Activated CD8-positive, alpha-beta memory T cell treated with anti-CD3 and anti-CD28 coated beads, Interleukin-2, amount 10 ng/mL, durations not matched to agents 7 days and 5 days (primary cell): Measurements from ENCODE around the gene CNTROB. TPM values are rescaled to one million over a fixed set of nuclear protein-coding genes. Genes with fewer than 3 reads are reported as not detected.
A peak's percentile ranks its signal among the peaks of the same experiment; 100 is the strongest.

Source experiments
- ATAC-seq: fragments of 150-1000 bp; cut with Tn5 transposase; one replicate; pipeline ENCODE4 v1.10.0; 2021; ENCODE audit warnings: moderate library complexity
- CTCF ChIA-PET: fragments of 350-600 bp; sonication (Branson Sonifier 250); formaldehyde crosslinking; loops from one replicate; lab custom pipeline; 2021; ENCODE audit warnings: antibody characterized with exemption; lab: Charles Lee
- DNase-seq: peaks from one replicate; pipeline ENCODE4 v3.0.0-alpha.2; 2020
- H3K27ac Mint-ChIP-seq: one replicate; pipeline ENCODE4 v1.8.0; 2021; ENCODE audit warnings: mild to moderate bottlenecking, mixed read lengths
- H3K27me3 Mint-ChIP-seq: one replicate; pipeline ENCODE4 v1.8.0; 2021; ENCODE audit warnings: mixed read lengths
- H3K36me3 Mint-ChIP-seq: one replicate; pipeline ENCODE4 v1.8.0; 2021; ENCODE audit warnings: mild to moderate bottlenecking, mixed read lengths
- H3K4me1 Mint-ChIP-seq: one replicate; pipeline ENCODE4 v1.8.0; 2021; ENCODE audit warnings: mixed read lengths
- H3K4me3 Mint-ChIP-seq: one replicate; pipeline ENCODE4 v1.8.0; 2021; ENCODE audit warnings: mild to moderate bottlenecking, moderate library complexity, mixed read lengths
- H3K9me3 Mint-ChIP-seq: one replicate; pipeline ENCODE4 v1.8.0; 2022; ENCODE audit warnings: low read depth, mixed read lengths
- total RNA-seq, 2 experiments: library from RNA; stranded (reverse); gene quantifications; one replicate each; pipeline ENCODE4 v1.2.3, GENCODE V29; 2021

The CNTROB gene
- total RNA-seq, 2 experiments from 2014 or later, result 56.8 to 69.2 TPM

DNA sequence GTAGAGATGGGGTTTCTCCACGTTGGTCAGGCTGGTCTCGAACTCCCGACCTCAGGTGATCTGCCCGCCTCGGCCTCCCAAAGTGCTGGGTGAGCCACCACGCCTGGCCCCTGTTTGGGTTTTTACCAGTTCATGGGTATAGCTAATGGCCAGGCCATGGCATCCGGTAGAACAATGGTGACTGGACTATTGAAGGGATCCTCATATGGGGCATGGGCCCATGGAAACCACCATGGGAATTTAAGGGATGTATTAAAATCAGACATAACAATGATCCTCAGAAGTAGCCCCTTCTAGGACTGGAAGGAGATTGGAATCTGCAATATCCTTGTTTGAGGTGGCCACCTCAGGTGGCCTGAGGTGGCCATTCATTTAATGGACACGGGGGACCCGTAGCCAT is 52.9 kb downstream of the CNTROB start:
- CTCF ChIA-PET, result interaction anchor here (1.0 to 13.2 kb wide), 5 partner anchors 32 to 75 kb away, joined by 4 to 312 read pairs (median 7); partner anchors contain the start of gene RNF227
- peaks cover 33% of the 10 kb centered on the region for H3K27me3 Mint-ChIP-seq
- no peak for DNase-seq
- peaks cover 13% of the 10 kb centered on the region for H3K4me1 Mint-ChIP-seq
- no peaks in the 10 kb centered on the region for H3K9me3 Mint-ChIP-seq
- no peaks in the 10 kb centered on the region for H3K36me3 Mint-ChIP-seq
- H3K4me3 Mint-ChIP-seq, result no peak overlapping the region
- ATAC-seq, result no peak
- no peak overlapping the region for H3K27ac Mint-ChIP-seq

DNA sequence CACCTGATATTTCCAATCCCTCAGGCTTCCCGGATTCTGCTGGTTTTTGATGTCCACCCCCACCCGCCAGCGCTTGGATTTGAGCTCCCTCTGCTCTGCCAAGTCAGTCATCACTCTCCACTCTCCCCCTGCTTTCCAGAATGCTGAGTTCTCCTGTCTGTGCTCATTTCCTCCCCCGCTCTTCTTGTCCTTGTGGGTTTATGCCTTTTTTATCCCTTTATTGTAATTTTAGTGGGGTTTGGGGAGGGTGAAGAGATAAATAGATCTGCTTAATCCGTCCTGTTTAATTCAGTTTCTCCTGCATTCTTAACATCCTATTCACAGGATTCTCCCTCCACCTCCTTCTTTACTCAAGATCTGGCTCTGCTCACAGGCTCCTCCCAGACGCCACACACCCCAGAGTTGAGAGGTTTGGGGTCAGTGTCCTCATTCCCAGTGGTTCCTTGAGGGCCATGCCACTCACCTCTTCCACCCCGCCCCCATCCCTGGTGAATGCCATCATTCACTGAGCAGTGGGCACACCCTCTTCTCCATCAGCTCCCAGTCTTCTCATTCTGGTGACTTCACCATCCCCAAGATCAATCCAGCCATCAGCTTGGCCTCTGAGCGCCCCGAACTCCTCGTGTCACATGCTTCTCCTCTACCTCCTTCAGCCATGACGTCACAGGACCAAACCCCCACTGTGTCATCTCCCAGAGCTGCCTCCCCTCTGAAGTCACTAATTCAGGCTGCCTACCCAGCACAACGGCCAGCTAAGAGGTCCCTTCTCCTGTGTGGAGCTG is 55.3 kb downstream of the CNTROB start:
- no peak overlapping the region for H3K27ac Mint-ChIP-seq
- H3K9me3 Mint-ChIP-seq, result no peaks in the 10 kb centered on the region
- ATAC-seq, result no peak
- peaks cover 26% of the 10 kb centered on the region for H3K4me1 Mint-ChIP-seq
- H3K36me3 Mint-ChIP-seq, result no peaks in the 10 kb centered on the region
- no peak for DNase-seq
- peaks cover 24% of the 10 kb centered on the region for H3K27me3 Mint-ChIP-seq
- no peak overlapping the region for H3K4me3 Mint-ChIP-seq
- CTCF ChIA-PET, result interaction anchor here (1.0 to 13.2 kb wide), 14 partner anchors 10 to 244 kb away, joined by 3 to 312 read pairs (median 5); partner anchors contain the start of genes CNTROB, KCNAB3, RNF227 and TRAPPC1

DNA sequence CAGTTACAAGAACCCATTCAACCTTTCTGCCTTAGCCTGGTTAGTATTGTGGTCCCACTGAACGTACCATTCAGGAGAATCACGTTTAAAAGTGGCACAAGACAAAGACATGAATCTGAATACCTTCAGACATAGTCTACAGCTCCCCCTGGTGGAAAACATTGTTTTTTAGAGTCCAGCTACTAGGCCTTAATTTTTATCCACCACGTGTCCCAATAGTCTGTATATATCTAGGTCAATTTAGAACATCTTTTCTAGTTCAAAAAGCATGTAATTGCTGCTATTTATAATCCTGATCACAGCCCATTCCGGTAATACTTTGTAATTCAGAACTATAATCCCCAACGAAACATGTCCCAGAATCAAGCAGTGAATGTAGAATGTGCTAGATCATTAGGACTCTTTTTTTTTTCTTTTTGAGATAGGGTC is 56.8 kb downstream of the CNTROB start:
- no peaks in the 10 kb centered on the region for H3K9me3 Mint-ChIP-seq
- no peaks in the 10 kb centered on the region for H3K36me3 Mint-ChIP-seq
- ATAC-seq, result peak; percentile 62
- no peak overlapping the region for H3K4me3 Mint-ChIP-seq
- H3K4me1 Mint-ChIP-seq, result peaks cover 25% of the 10 kb centered on the region
- H3K27ac Mint-ChIP-seq, result peak overlapping the region; percentile 69
- peak; percentile 70 for DNase-seq
- peaks cover 19% of the 10 kb centered on the region for H3K27me3 Mint-ChIP-seq
- CTCF ChIA-PET, result interaction anchor here (0.5 to 13.2 kb wide), 32 partner anchors 8 to 245 kb away, joined by 3 to 312 read pairs (median 4); partner anchors contain the start of genes CNTROB, CYB5D1, KCNAB3 and KDM6B

DNA sequence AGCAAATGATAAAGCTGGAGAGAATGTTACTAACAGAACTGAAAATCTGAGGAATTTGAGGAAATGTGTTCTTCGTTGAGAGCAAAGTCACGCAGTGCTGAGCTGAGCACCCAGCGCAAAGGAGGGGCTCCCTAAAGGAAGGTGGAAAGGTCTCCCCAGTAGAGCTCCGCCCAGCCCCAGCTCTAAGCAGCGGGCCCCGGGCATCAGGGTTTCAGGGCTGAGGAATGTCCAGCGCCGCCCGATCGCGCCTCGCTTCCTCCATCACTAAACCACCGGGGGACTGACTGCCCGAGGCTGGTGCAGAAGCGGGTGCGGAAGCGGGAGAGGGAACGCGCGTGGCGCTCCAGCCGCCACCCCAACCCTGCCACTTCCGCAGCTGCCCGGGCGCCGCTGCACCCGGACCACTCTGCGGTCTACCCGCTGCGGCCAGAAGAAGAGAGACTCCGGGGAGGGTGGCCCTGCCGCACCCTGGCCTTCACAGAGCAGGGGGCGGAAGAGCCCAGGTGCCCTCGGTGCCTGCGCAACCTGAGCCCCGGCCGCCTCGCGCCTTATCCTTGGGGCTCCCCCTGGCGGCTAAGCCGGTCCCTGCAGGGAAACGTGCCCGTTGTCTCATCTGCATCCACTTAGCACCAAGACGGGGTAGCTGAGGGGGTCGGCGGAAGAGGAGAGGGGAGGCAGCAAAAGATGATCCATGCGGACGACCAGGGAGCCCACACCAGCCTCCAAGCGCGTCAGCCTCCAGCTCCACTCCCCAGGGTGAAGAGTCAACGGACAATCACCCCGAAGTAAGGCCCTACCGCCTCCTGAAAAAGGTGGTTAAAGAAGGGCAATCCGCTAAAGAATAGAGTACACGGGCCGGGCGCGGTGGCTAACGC is 58.0 kb downstream of the CNTROB start:
- H3K36me3 Mint-ChIP-seq, result no peaks in the 10 kb centered on the region
- no peaks in the 10 kb centered on the region for H3K9me3 Mint-ChIP-seq
- CTCF ChIA-PET, result interaction anchor here (0.7 to 13.2 kb wide), 55 partner anchors 7 to 305 kb away, joined by 3 to 312 read pairs (median 6); partner anchors contain the start of genes ALOXE3, CNTROB, CYB5D1 and GUCY2D
- peak; percentile 87 for ATAC-seq
- peak overlapping the region; percentile 69 for H3K4me3 Mint-ChIP-seq
- peaks cover 25% of the 10 kb centered on the region for H3K4me1 Mint-ChIP-seq
- peaks cover 22% of the 10 kb centered on the region for H3K27me3 Mint-ChIP-seq
- H3K27ac Mint-ChIP-seq, result peak overlapping the region; percentile 88
- DNase-seq, result peak; percentile 93

DNA sequence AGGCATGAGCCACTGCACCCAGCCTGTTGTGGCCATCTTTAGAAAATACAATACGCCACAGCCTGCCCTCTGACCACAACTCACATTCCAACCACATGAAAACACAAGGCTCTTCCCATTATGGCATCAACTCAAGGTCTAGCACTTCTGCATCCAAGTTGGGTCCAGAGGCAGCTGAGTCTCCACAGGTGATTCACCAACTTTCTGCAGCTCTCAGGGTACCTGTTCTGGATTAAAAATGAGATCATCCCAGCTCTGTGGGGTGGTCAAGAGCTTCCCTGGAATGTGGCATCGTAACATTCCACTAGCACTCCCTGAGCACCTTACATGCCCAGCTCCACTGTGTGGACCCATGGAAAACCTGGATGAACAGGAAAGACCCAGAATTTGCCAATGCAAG is 60.5 kb downstream of the CNTROB start:
- Mint-ChIP-seq H3K4me3 (no peak overlapping the region), H3K36me3 (no peaks in the 10 kb centered on the region), H3K27ac (no peak overlapping the region), H3K27me3 (peaks cover 24% of the 10 kb centered on the region), H3K4me1 (peaks cover 28% of the 10 kb centered on the region), H3K9me3 (no peaks in the 10 kb centered on the region)
- ATAC-seq (no peak), DNase-seq (no peak)
- CTCF ChIA-PET, result interaction anchor here (0.6 to 13.2 kb wide), 9 partner anchors 12 to 131 kb away, joined by 3 to 312 read pairs (median 3); partner anchors contain the start of genes CNTROB, KCNAB3, RNF227 and TRAPPC1

DNA sequence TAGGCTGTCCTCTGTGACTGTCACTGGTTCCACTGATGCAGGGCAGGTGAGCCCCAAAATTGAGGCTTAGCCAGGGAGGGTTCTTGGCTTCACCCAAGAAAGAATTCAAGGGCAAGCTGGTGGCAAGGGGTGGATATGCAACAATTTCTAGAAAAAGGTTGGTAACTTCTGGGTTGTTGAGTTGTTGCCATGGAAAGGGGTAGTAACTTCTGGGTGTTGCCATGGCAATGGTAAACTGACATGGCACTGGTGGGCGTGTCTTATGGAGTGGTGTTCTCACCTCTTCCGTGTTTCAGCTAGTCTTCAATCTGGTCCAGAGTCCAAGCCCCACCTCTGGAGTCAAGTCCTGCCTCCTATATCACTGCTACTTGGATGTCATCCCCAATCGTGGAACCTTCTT is 60.9 kb downstream of the CNTROB start:
- H3K4me1 Mint-ChIP-seq, result peaks cover 28% of the 10 kb centered on the region
- CTCF ChIA-PET, result interaction anchor here (0.6 to 13.2 kb wide), 10 partner anchors 11 to 169 kb away, joined by 3 to 312 read pairs (median 3); partner anchors contain the start of genes CNTROB, KCNAB3, RNF227 and TRAPPC1
- no peak overlapping the region for H3K27ac Mint-ChIP-seq
- H3K27me3 Mint-ChIP-seq, result peaks cover 22% of the 10 kb centered on the region
- DNase-seq (no peak), ATAC-seq (no peak)
- no peak overlapping the region for H3K4me3 Mint-ChIP-seq
- H3K9me3 Mint-ChIP-seq, result no peaks in the 10 kb centered on the region
- H3K36me3 Mint-ChIP-seq, result no peaks in the 10 kb centered on the region

DNA sequence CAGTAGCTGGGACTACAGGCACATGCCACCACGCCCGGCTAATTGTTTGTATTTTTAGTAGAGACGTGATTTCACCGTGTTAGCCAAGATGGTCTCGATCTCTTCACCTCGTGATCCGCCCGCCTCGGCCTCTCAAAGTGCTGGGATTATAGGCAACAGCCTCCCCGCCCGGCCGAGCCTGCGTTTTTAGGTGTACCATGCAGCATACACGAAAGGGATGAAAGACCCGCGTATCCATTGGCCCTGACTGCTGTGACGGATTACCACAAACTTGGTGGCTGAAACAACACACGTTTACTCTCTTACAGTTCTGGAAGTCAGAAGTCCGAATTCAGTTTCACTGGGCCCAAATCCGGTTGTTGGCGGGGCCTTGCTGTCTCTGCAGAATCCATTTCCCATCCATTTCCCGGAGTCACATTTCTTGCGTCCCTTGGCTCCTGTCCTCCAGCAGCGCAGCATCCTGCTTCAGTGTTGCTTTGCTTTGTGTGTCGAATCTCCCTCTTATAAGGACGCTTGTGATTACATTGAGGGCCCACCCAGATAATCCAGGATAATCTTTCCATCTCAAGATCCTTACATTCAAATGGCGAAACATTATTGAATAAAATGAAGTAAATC is 62.1 kb downstream of the CNTROB start:
- H3K4me3 Mint-ChIP-seq, result no peak overlapping the region
- DNase-seq, result no peak
- no peaks in the 10 kb centered on the region for H3K9me3 Mint-ChIP-seq
- ATAC-seq, result no peak
- no peak overlapping the region for H3K27ac Mint-ChIP-seq
- peaks cover 24% of the 10 kb centered on the region for H3K4me1 Mint-ChIP-seq
- H3K27me3 Mint-ChIP-seq, result peaks cover 29% of the 10 kb centered on the region
- CTCF ChIA-PET, result interaction anchor here (0.6 to 0.9 kb wide), 2 partner anchors 48 to 89 kb away, joined by 3 read pairs; no protein-coding TSS in a partner anchor
- H3K36me3 Mint-ChIP-seq, result no peaks in the 10 kb centered on the region

DNA sequence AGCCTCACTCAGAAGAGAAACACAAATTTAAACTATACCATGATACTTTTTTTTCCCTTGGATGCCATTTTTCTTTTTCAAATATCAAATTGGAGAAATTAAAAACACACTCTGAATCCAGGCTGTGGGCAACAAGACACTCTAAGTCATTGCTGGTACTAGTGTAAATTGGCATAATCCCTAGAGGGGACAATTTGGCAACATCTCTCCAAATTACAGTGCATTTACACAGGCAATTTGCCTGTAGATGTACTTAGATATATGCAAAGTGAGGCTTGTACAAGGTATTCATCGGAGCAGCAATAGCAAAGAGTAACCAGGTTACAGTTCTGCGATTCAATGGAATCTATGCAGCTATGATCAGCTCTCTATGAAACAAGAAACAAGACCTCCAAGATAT is 63.7 kb downstream of the CNTROB start:
- no peak overlapping the region for H3K27ac Mint-ChIP-seq
- H3K9me3 Mint-ChIP-seq, result no peaks in the 10 kb centered on the region
- H3K4me1 Mint-ChIP-seq, result peaks cover 13% of the 10 kb centered on the region
- ATAC-seq (no peak), DNase-seq (no peak)
- CTCF ChIA-PET, result interaction anchor here (2.4 kb wide), 1 partner anchor 61 kb away, joined by 12 read pairs; no protein-coding TSS in a partner anchor
- H3K4me3 Mint-ChIP-seq, result no peak overlapping the region
- H3K27me3 Mint-ChIP-seq, result peaks cover 37% of the 10 kb centered on the region
- H3K36me3 Mint-ChIP-seq, result no peaks in the 10 kb centered on the region

DNA sequence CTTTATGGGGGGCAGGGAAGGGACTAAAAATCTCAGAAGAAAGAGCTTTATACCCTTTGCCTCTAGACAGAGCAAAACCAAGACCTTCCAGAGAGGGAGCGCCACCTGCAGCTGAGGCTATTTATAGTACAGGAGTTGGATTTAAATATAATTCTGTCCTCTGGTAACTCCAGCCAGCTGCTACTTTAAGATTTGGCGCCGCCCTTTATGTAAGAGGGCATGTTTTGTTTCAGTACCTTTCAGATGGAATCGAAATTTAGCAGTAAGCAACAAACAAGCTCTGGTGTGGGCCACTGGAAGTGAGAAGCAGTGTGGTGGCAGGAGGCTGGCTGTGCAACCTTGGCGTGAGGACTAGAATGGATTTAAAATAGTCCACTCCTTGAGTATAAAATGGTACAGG is 65.2 kb downstream of the CNTROB start:
- CTCF ChIA-PET, result interaction anchor here (0.7 to 2.7 kb wide), 26 partner anchors 8 to 253 kb away, joined by 3 to 14 read pairs (median 4); partner anchors contain the start of genes NAA38 and RNF227
- no peaks in the 10 kb centered on the region for H3K36me3 Mint-ChIP-seq
- ATAC-seq (peak; percentile 77), DNase-seq (peak; percentile 72)
- no peaks in the 10 kb centered on the region for H3K9me3 Mint-ChIP-seq
- H3K27me3 Mint-ChIP-seq, result peaks cover 49% of the 10 kb centered on the region
- H3K4me1 Mint-ChIP-seq, result peaks cover 7% of the 10 kb centered on the region
- H3K27ac Mint-ChIP-seq, result no peak overlapping the region
- no peak overlapping the region for H3K4me3 Mint-ChIP-seq

Other genes starting within 250 kb of the CNTROB start
- 100 to 1,000 TPM; 137 to 171 TPM for gene TP53, start 244.7 kb upstream of the CNTROB start, total RNA-seq
- gene WRAP53, start 243.7 kb upstream of the CNTROB start, total RNA-seq, result 10 to 100 TPM; 28.0 to 29.0 TPM
- gene EFNB3, start 227.0 kb upstream of the CNTROB start, total RNA-seq, result not detected
- gene DNAH2, start 214.5 kb upstream of the CNTROB start, total RNA-seq, result not detected
- gene KDM6B, start 98.0 kb upstream of the CNTROB start, total RNA-seq, result 10 to 100 TPM; 15.5 to 31.9 TPM
- 1 to 10 TPM in 1 of 2 experiments, under 1 TPM in 1; 0.84 to 1.2 TPM for gene TMEM88, start 77.1 kb upstream of the CNTROB start, total RNA-seq
- 10 to 100 TPM; 86.0 to 95.8 TPM for gene NAA38, start 74.6 kb upstream of the CNTROB start, total RNA-seq
- gene CYB5D1, start 74.2 kb upstream of the CNTROB start, total RNA-seq, result 1 to 10 TPM; 6.4 to 8.2 TPM
- gene CHD3, start 43.4 kb upstream of the CNTROB start, total RNA-seq, result 100 to 1,000 TPM; 139 to 147 TPM
- 1 to 10 TPM; 2.8 to 3.9 TPM for gene RNF227, start 15.9 kb upstream of the CNTROB start, total RNA-seq
- gene KCNAB3, start 2.4 kb upstream of the CNTROB start, total RNA-seq, result 1 to 10 TPM; 6.6 to 6.7 TPM
- gene TRAPPC1, start 260 bp upstream of the CNTROB start, total RNA-seq, result 100 to 1,000 TPM; 216 to 245 TPM
- gene GUCY2D, start 70.4 kb downstream of the CNTROB start, total RNA-seq, result not detected
- not detected for gene ALOX15B, start 106.9 kb downstream of the CNTROB start, total RNA-seq
- under 1 TPM; 0.42 to 0.64 TPM for gene ALOX12B, start 155.5 kb downstream of the CNTROB start, total RNA-seq
- gene ALOXE3, start 186.3 kb downstream of the CNTROB start, total RNA-seq, result not detected
- gene HES7, start 191.9 kb downstream of the CNTROB start, total RNA-seq, result 1 to 10 TPM; 1.2 TPM
- 10 to 100 TPM; 47.3 to 56.4 TPM for gene PER1, start 220.2 kb downstream of the CNTROB start, total RNA-seq
- 10 to 100 TPM; 47.6 to 68.9 TPM for gene VAMP2, start 230.7 kb downstream of the CNTROB start, total RNA-seq
- gene TMEM107, start 244.2 kb downstream of the CNTROB start, total RNA-seq, result 10 to 100 TPM; 29.9 to 61.0 TPM